ENCODE data around the gene KMT2C. TPM values are rescaled to one million over a fixed set of nuclear protein-coding genes. Genes with fewer than 3 reads are reported as not detected.
"Not testable (repeated sequence)": the region's sequence is repeated elsewhere in the genome, so short reads cannot be mapped to it uniquely, and the experiment has no call there.

Gene KMT2C
- total and polyA plus RNA-seq, 3 donors from 2014 or later, result 32.8 to 167 (median 154) TPM

DNA sequence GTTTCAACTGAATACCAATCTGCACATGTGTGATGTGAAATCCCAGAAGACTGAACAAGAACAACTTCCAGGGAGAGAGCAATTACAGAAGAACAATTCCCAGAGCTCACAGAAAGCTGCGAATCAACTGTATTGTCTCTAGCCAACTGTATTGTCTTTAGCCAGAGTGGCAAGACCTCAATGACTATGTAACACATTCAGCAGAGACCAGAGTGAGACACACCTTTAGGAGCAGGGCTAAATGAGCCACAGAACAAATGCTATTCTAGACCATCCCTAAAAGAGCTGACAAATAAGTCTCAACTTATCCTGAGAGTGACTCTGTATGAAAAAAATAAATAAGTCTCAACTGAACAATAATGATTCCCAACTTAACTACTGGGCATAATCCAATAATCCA lies 72.0 kb downstream of the KMT2C start:
- no peaks in the 10 kb centered on the region for H3K36me3 ChIP-seq (ENCODE audit: low read depth, missing control alignments)
- H3K4me3 ChIP-seq, result no peak overlapping the region
- H3K4me1 ChIP-seq, result no peaks in the 10 kb centered on the region
- intact Hi-C loops (cut with DNase I; ENCODE audit: low total_unique reads), result no loop called here
- H3K27me3 ChIP-seq, result no peaks in the 10 kb centered on the region
- no peak for TF ChIP-seq POLR2A (IDR thresholded peaks at IDR 0.05)
- TF ChIP-seq, protein P1, sequence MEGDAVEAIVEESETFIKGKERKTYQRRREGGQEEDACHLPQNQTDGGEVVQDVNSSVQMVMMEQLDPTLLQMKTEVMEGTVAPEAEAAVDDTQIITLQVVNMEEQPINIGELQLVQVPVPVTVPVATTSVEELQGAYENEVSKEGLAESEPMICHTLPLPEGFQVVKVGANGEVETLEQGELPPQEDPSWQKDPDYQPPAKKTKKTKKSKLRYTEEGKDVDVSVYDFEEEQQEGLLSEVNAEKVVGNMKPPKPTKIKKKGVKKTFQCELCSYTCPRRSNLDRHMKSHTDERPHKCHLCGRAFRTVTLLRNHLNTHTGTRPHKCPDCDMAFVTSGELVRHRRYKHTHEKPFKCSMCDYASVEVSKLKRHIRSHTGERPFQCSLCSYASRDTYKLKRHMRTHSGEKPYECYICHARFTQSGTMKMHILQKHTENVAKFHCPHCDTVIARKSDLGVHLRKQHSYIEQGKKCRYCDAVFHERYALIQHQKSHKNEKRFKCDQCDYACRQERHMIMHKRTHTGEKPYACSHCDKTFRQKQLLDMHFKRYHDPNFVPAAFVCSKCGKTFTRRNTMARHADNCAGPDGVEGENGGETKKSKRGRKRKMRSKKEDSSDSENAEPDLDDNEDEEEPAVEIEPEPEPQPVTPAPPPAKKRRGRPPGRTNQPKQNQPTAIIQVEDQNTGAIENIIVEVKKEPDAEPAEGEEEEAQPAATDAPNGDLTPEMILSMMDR (IDR thresholded peaks at IDR 0.05), result no peak
- DNase-seq, result no peak
- no peak overlapping the region for H3K27ac ChIP-seq
- 38 to 50% methylated on average over 1 of the region's 1 CpG for WGBS, 2 donors
- no peaks in the 10 kb centered on the region for H3K9me3 ChIP-seq

DNA sequence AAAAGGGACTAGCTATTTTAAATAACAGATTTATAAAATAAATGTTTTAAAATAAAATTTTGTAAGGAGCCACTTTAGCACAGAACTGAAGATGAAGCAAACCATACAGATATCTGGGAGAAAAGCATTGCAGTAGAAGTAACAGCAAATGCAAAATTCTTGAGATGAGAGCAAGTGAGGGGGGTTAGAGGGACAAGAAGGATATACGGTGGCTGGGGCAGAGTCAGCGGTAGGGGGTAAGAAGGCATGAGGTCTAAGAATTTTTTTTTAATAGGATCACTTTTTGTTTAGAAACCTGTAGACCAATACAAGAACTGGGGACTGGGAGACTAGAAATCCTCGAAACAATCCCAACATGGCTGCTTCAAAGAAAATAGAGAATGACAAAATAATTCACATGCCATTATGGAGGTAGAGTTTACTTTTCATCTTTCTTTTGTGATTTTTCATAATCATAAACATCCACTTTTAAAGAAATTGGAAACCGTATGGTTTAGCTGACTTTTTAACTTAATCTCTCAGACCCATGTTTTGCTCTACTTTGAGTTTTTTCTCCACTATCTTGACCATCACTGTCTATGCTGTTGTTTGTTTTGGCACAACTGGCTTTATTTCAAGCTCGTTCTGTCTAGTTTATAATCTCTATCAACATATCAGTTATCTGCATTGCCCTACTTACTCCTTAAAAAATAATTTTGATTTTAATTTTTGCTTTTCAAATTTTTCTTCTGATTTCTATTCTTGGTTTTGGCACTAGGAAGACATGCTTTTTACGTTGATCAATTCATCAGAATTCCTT lies 73.5 kb downstream of the KMT2C start:
- 71 to 77% methylated on average over 6 of the region's 6 CpGs for WGBS, 2 donors
- intact Hi-C loops (cut with DNase I; ENCODE audit: low total_unique reads), result no loop called here
- H3K4me1 ChIP-seq, result no peaks in the 10 kb centered on the region

DNA sequence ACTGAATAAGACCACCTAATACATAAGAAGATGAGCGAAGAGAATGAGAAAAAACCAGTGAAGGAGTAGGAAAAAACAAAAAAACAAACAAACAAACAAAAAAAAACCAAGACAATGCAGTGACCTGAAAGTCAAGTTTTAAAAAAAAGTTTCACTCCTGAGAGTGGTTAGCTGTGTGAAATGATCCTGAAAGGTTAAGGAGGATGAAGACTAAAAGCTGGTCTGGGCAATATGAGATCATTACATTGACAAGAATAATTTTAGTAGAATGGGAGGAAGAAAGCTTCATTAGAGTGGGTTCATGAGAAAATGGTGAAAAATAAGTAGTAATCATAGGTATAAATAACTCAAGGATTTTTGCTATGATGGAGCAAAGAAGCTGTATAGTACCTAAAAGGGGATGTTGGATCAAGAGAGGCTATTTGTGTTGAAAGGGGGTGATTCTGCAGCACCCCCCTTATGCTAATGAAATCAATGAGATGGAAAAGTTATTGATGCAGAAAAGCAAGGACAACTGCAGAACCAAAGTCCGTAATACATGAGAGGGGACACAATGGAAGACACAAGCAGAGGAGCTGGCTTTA lies 80.2 kb downstream of the KMT2C start:
- Histone ChIP-seq H3K4me1 (peaks cover 4% of the 10 kb centered on the region), H3K9me3 (no peaks in the 10 kb centered on the region), H3K27me3 (no peaks in the 10 kb centered on the region), H3K27ac (no peak overlapping the region), H3K36me3 (ENCODE audit: low read depth, missing control alignments) (no peaks in the 10 kb centered on the region), H3K4me3 (no peak overlapping the region)
- intact Hi-C loops (cut with DNase I; ENCODE audit: low total_unique reads), result no loop called here
- TF ChIP-seq, protein P1 (IDR thresholded peaks at IDR 0.05), result no peak
- TF ChIP-seq POLR2A (IDR thresholded peaks at IDR 0.05), result no peak
- DNase-seq, result no peak
- WGBS, 2 donors, result 45 to 97% methylated on average over 2 of the region's 2 CpGs

More for the DNA sequence above, 73.5 kb downstream of the KMT2C start:
- TF ChIP-seq, protein P1 (IDR thresholded peaks at IDR 0.05), result no peak
- TF ChIP-seq POLR2A (IDR thresholded peaks at IDR 0.05), result no peak
- Histone ChIP-seq H3K27ac (no peak overlapping the region), H3K9me3 (no peaks in the 10 kb centered on the region), H3K36me3 (ENCODE audit: low read depth, missing control alignments) (no peaks in the 10 kb centered on the region), H3K4me3 (no peak overlapping the region), H3K27me3 (no peaks in the 10 kb centered on the region)
- DNase-seq, result no peak

DNA sequence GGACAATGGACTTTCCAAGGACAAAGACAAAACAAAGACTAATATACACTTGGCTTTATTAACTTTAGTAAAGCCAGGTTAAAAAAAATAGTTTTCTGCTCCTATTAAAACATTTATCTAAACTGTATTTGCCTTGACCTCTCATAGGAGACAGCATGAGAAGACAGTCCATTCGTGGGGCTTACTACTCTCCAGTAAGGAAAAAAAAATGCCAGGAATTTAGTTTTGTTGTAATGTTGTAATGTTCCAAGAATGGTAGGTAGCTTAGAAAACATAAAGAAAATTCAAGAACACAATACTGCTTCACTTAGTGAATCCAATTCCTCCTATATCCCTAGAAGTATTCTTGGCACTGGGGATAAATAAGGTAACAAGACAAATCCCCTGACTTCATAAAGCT lies 81.7 kb downstream of the KMT2C start:
- Histone ChIP-seq H3K4me1 (peaks cover 4% of the 10 kb centered on the region), H3K36me3 (ENCODE audit: low read depth, missing control alignments) (no peaks in the 10 kb centered on the region), H3K27me3 (no peaks in the 10 kb centered on the region), H3K9me3 (no peaks in the 10 kb centered on the region), H3K4me3 (no peak overlapping the region), H3K27ac (peak overlapping the region in 1 of 2 donors; percentile 4)
- no peak for DNase-seq
- TF ChIP-seq, protein P1 (IDR thresholded peaks at IDR 0.05), result no peak
- no peak for TF ChIP-seq POLR2A (IDR thresholded peaks at IDR 0.05)
- WGBS, 2 donors, result 39 to 44% methylated on average over 1 of the region's 1 CpG
- intact Hi-C loops (cut with DNase I; ENCODE audit: low total_unique reads), result no loop called here

DNA sequence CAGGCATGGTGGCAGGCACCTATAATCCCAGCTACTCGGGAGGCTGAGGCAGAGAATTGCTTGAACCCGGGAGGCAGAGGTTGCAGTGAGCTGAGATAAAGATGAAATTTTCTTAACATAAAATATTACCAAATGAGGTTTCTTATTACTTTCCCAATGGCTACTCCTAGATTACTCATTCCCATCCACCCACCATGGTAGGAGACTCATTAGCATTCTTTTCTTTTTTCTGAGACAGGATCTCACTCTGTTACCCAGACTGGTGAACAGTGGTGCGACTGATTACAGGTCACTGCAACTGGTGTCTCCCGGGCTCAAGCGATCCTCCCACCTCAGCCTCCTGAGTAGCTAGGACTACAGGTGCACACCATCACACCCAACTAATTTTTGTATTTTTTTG lies 82.5 kb downstream of the KMT2C start:
- H3K36me3 ChIP-seq (ENCODE audit: low read depth, missing control alignments), result not testable (repeated sequence)

DNA sequence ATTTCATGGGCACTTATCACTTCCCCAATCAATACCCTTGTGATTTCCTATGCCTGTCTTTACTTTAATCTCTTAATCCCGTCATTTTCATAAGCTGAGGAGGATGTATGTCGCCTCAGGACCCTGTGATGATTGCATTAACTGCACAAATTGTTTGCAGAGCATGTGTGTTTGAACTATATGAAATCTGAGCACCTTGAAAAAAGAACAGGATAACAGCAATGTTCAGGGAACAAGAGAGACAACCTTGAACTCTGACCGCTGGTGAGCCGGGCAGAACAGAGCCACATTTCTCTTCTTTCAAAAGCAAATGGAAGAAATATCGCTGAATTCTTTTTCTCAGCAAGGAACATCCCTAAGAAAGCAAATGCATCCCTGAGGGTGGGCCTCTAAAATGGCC lies 84.1 kb downstream of the KMT2C start:
- H3K9me3 ChIP-seq; H3K36me3 ChIP-seq (ENCODE audit: low read depth, missing control alignments); H3K4me1 ChIP-seq; H3K27ac ChIP-seq; H3K27me3 ChIP-seq; DNase-seq; intact Hi-C loops (cut with DNase I; ENCODE audit: low total_unique reads); H3K4me3 ChIP-seq: not testable (repeated sequence)
- 80 to 84% methylated on average over 5 of the region's 5 CpGs for WGBS, 2 donors

More for the DNA sequence above, 82.5 kb downstream of the KMT2C start:
- H3K4me3 ChIP-seq; H3K27ac ChIP-seq; H3K27me3 ChIP-seq; DNase-seq; intact Hi-C loops (cut with DNase I; ENCODE audit: low total_unique reads); H3K4me1 ChIP-seq; H3K9me3 ChIP-seq: not testable (repeated sequence)
- WGBS, 2 donors, result 80 to 84% methylated on average over 5 of the region's 5 CpGs
